Measurements from ENCODE around the gene S100A7A.
"Not testable (repeated sequence)": the region's sequence is repeated elsewhere in the genome, so short reads cannot be mapped to it uniquely, and the experiment has no call there.

DNA sequence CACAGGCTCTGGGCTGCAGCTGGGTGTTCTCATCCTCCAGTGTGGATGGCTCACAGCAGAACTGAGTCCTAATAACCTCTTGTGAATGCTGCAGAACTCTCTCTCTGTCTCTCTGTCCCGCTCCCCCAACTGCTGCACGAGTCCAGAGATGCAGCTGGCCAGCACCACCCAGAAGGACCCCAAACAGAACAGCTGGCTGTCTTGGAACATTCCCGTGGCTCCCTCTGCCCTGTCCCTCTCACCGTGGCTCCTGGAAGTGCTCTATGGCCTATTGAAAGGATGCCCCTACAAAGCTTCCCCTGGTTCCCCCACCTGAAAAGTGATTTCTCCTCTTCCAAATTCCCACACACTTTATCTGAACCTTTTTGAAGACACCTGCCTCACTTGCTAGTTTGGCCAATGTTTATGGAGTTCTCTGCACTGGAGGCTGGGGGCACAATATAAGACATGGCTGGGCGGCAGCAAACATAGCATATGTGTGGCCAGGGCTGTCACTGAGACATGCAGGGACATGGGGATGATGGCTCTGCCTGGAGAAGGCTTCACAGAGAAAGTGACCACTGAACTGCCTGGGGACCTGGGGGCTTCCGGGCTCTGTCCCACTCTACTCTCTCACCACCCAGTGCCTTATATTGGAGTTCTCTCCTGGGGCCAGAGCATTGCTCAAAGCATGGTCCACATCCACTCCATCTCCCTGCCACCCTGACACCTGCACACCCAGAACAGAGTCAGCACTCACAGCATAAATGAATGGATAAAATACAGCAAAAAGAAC, 10.3 kb upstream of the S100A7A start:
- TF ChIP-seq, protein P1, sequence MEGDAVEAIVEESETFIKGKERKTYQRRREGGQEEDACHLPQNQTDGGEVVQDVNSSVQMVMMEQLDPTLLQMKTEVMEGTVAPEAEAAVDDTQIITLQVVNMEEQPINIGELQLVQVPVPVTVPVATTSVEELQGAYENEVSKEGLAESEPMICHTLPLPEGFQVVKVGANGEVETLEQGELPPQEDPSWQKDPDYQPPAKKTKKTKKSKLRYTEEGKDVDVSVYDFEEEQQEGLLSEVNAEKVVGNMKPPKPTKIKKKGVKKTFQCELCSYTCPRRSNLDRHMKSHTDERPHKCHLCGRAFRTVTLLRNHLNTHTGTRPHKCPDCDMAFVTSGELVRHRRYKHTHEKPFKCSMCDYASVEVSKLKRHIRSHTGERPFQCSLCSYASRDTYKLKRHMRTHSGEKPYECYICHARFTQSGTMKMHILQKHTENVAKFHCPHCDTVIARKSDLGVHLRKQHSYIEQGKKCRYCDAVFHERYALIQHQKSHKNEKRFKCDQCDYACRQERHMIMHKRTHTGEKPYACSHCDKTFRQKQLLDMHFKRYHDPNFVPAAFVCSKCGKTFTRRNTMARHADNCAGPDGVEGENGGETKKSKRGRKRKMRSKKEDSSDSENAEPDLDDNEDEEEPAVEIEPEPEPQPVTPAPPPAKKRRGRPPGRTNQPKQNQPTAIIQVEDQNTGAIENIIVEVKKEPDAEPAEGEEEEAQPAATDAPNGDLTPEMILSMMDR (IDR thresholded peaks at IDR 0.05): not testable (repeated sequence)
- TF ChIP-seq POLR2A (IDR thresholded peaks at IDR 0.05): not testable (repeated sequence)

Measured in body of pancreas (tissue), 4 donors.